ENCODE measurements around the gene TROAP.
"Not testable (repeated sequence)": the region's sequence is repeated elsewhere in the genome, so short reads cannot be mapped to it uniquely, and the experiment has no call there.

Gene TROAP

DNA sequence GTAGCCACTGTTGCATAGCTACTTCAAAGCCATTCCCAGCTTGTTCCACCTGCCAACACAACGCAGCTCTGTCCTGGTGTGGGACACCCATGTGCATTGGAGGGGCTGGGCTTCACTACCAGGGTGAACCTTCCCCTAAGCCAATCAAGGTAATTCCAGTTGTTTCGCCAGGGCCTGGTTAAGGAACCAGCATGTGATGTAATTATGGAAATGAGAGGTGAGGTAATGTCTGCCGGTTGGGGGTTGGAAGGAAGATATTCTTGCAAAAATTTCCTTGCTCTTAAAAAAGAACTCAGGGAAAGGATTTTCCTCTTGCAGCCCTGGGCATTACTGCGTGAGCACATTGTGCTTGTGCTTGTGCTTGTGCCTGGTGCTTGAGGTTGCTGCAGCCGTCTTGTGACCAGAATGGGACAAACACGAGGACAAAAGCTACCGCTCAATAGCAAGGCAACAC, 43.3 kb upstream of the TROAP start:
- no peak for DNase-seq (ENCODE audit: low read depth)
- TF ChIP-seq, protein P1, sequence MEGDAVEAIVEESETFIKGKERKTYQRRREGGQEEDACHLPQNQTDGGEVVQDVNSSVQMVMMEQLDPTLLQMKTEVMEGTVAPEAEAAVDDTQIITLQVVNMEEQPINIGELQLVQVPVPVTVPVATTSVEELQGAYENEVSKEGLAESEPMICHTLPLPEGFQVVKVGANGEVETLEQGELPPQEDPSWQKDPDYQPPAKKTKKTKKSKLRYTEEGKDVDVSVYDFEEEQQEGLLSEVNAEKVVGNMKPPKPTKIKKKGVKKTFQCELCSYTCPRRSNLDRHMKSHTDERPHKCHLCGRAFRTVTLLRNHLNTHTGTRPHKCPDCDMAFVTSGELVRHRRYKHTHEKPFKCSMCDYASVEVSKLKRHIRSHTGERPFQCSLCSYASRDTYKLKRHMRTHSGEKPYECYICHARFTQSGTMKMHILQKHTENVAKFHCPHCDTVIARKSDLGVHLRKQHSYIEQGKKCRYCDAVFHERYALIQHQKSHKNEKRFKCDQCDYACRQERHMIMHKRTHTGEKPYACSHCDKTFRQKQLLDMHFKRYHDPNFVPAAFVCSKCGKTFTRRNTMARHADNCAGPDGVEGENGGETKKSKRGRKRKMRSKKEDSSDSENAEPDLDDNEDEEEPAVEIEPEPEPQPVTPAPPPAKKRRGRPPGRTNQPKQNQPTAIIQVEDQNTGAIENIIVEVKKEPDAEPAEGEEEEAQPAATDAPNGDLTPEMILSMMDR (IDR thresholded peaks at IDR 0.05; ENCODE audit: control insufficient read depth, insufficient read depth, low read depth, low read length, missing control alignments): no peak
- no peak overlapping the region for H3K4me3 ChIP-seq (ENCODE audit: control insufficient read depth, low read depth, low read length)

- H3K4me3 ChIP-seq (ENCODE audit: control insufficient read depth, low read depth, low read length); DNase-seq (ENCODE audit: low read depth): not testable (repeated sequence)
Measured at GRCh38 chr12:49280545-49280944, 42.5 kb upstream of the TROAP start.

- TF ChIP-seq, protein P1 (IDR thresholded peaks at IDR 0.05; ENCODE audit: control insufficient read depth, insufficient read depth, low read depth, low read length, missing control alignments): no peak
- H3K4me3 ChIP-seq (ENCODE audit: control insufficient read depth, low read depth, low read length): no peak overlapping the region
- DNase-seq (ENCODE audit: low read depth): no peak
Measured at GRCh38 chr12:49282302-49282701, 40.8 kb upstream of the TROAP start.

DNA sequence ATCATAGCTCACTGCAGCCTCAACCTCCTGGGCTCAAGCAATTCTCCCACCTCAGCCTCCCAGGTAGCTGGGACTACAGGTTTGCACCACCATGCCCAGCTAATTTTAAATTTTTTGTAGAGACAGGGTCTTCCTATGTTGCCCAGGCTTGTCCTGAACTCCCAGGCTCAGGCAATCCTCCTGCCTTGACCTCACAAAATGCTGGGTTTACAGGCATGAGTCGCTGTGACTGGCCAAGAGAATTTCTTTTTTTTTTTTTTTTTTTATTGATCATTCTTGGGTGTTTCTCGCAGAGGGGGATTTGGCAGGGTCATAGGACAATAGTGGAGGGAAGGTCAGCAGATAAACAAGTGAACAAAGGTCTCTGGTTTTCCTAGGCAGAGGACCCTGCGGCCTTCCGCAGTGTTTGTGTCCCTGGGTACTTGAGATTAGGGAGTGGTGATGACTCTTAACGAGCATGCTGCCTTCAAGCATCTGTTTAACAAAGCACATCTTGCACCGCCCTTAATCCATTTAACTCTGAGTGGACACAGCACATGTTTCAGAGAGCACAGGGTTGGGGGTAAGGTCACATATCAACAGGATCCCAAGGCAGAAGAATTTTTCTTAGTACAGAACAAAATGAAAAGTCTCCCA, 40.2 kb upstream of the TROAP start:
- not testable (repeated sequence) for H3K4me3 ChIP-seq (ENCODE audit: control insufficient read depth, low read depth, low read length); DNase-seq (ENCODE audit: low read depth)

- TF ChIP-seq, protein P1 (IDR thresholded peaks at IDR 0.05; ENCODE audit: control insufficient read depth, insufficient read depth, low read depth, low read length, missing control alignments): no peak
- DNase-seq (ENCODE audit: low read depth): no peak
- H3K4me3 ChIP-seq (ENCODE audit: control insufficient read depth, low read depth, low read length): no peak overlapping the region
Measured at GRCh38 chr12:49283541-49284429, 39.3 kb upstream of the TROAP start.

DNA sequence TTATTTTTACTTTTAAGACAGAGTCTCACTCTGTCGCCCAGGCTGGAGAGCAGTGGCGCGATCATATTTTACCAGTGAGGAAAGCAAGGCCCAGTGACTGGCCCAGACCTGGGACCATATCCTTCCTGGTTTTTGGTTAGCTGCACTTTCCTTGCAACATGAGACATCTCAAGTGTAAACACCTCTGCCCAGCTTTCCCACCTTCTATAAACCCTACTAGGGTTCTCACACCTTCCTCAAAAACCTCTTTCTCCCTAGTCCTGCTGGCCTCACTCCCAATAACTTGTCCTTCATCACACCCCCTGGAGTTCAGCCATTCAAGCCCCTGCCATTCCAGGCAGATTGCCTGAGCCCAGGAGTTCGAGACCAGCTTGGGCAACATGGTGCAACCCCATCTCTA, 38.4 kb upstream of the TROAP start:
- no peak overlapping the region for H3K4me3 ChIP-seq (ENCODE audit: control insufficient read depth, low read depth, low read length)
- TF ChIP-seq, protein P1 (IDR thresholded peaks at IDR 0.05; ENCODE audit: control insufficient read depth, insufficient read depth, low read depth, low read length, missing control alignments): no peak
- DNase-seq (ENCODE audit: low read depth): no peak

DNA sequence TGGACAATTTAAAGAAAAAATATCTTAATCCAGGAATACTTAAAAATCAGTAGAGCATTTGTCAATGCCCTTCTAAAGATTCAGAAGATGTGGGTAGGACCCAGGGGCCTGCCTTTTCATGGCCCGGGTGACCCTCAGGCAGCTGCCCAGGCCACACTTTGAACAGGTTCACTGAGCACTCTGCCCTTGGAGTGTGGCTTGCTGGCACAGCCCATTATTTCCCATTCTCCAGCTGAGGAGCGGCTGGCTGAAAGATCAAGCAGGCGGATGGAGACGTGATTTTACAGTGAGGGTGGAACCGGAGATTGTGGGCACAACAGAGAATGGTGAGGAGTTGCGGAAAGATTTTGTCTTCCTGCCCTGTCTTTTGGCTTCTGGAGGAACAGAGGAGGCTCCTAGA, 35.2 kb upstream of the TROAP start:
- no peak for DNase-seq (ENCODE audit: low read depth)
- no peak overlapping the region for H3K4me3 ChIP-seq (ENCODE audit: control insufficient read depth, low read depth, low read length)
- TF ChIP-seq, protein P1 (IDR thresholded peaks at IDR 0.05; ENCODE audit: control insufficient read depth, insufficient read depth, low read depth, low read length, missing control alignments): no peak

Measured in AG09309 (cell line).